ENCODE data around the gene METTL1. TPM values are rescaled to one million over a fixed set of nuclear protein-coding genes. Genes with fewer than 3 reads are reported as not detected.

The METTL1 gene
- total and polyA plus RNA-seq, 2 donors, result 4.9 to 16.1 TPM

- no peak overlapping the region for H3K27ac ChIP-seq (ENCODE audit: low read depth)
- H3K36me3 ChIP-seq (ENCODE audit: insufficient read depth), result no peaks in the 10 kb centered on the region
- DNase-seq (ENCODE audit: extremely low spot score), result no peak
- 93% methylated on average over 3 of the region's 3 CpGs for WGBS
- H3K4me3 ChIP-seq (ENCODE audit: low read depth, low read length), result no peak overlapping the region
- no peaks in the 10 kb centered on the region for H3K4me1 ChIP-seq (ENCODE audit: insufficient read depth)
Observed at GRCh38 chr12:57809425-57809824, 37.5 kb upstream of the METTL1 start.

- H3K4me3 ChIP-seq (ENCODE audit: low read depth, low read length), result no peak overlapping the region
- WGBS, result 88% methylated on average over 5 of the region's 5 CpGs
- H3K4me1 ChIP-seq (ENCODE audit: insufficient read depth), result no peaks in the 10 kb centered on the region
- no peaks in the 10 kb centered on the region for H3K36me3 ChIP-seq (ENCODE audit: insufficient read depth)
- DNase-seq (ENCODE audit: extremely low spot score), result no peak
- no peak overlapping the region for H3K27ac ChIP-seq (ENCODE audit: low read depth)
Observed at GRCh38 chr12:57808351-57808750, 36.4 kb upstream of the METTL1 start.

- Histone ChIP-seq H3K4me3 (ENCODE audit: low read depth, low read length) (no peak overlapping the region), H3K36me3 (ENCODE audit: insufficient read depth) (no peaks in the 10 kb centered on the region), H3K27ac (ENCODE audit: low read depth) (no peak overlapping the region), H3K4me1 (ENCODE audit: insufficient read depth) (no peaks in the 10 kb centered on the region)
- 93% methylated on average over 9 of the region's 9 CpGs for WGBS
- no peak for DNase-seq (ENCODE audit: extremely low spot score)
Observed at GRCh38 chr12:57807285-57807684, 35.4 kb upstream of the METTL1 start.

- no peaks in the 10 kb centered on the region for H3K4me1 ChIP-seq (ENCODE audit: insufficient read depth)
- 97% methylated on average over 3 of the region's 3 CpGs for WGBS
- H3K27ac ChIP-seq (ENCODE audit: low read depth), result no peak overlapping the region
- H3K4me3 ChIP-seq (ENCODE audit: low read depth, low read length), result no peak overlapping the region
- DNase-seq (ENCODE audit: extremely low spot score), result no peak
- no peaks in the 10 kb centered on the region for H3K36me3 ChIP-seq (ENCODE audit: insufficient read depth)
Observed at GRCh38 chr12:57806677-57807076, 34.8 kb upstream of the METTL1 start.

- Histone ChIP-seq H3K36me3 (ENCODE audit: insufficient read depth) (no peaks in the 10 kb centered on the region), H3K4me3 (ENCODE audit: low read depth, low read length) (no peak overlapping the region), H3K27ac (ENCODE audit: low read depth) (no peak overlapping the region), H3K4me1 (ENCODE audit: insufficient read depth) (no peaks in the 10 kb centered on the region)
- no peak for DNase-seq (ENCODE audit: extremely low spot score)
- WGBS, result 41% methylated on average over 9 of the region's 9 CpGs
Observed at GRCh38 chr12:57803319-57803893, 31.5 kb upstream of the METTL1 start.

- DNase-seq (ENCODE audit: extremely low spot score), result no peak
- Histone ChIP-seq H3K36me3 (ENCODE audit: insufficient read depth) (no peaks in the 10 kb centered on the region), H3K27ac (ENCODE audit: low read depth) (no peak overlapping the region), H3K4me1 (ENCODE audit: insufficient read depth) (no peaks in the 10 kb centered on the region), H3K4me3 (ENCODE audit: low read depth, low read length) (no peak overlapping the region)
- 97% methylated on average over 1 of the region's 1 CpG for WGBS
Observed at GRCh38 chr12:57802607-57803006, 30.7 kb upstream of the METTL1 start.

- Histone ChIP-seq H3K4me3 (ENCODE audit: low read depth, low read length) (no peak overlapping the region), H3K4me1 (ENCODE audit: insufficient read depth) (no peaks in the 10 kb centered on the region), H3K27ac (ENCODE audit: low read depth) (no peak overlapping the region), H3K36me3 (ENCODE audit: insufficient read depth) (peaks cover 2% of the 10 kb centered on the region)
- DNase-seq (ENCODE audit: extremely low spot score), result no peak
- 97% methylated on average over 3 of the region's 3 CpGs for WGBS
Observed at GRCh38 chr12:57800965-57801364, 29.1 kb upstream of the METTL1 start.

GRCh38 chr12:57797933-57798332, 26.0 kb upstream of the METTL1 start:
- H3K36me3 ChIP-seq (ENCODE audit: insufficient read depth), result peaks cover 2% of the 10 kb centered on the region
- no peaks in the 10 kb centered on the region for H3K4me1 ChIP-seq (ENCODE audit: insufficient read depth)
- no peak overlapping the region for H3K27ac ChIP-seq (ENCODE audit: low read depth)
- DNase-seq (ENCODE audit: extremely low spot score), result no peak
- WGBS, result 97% methylated on average over 1 of the region's 1 CpG
- no peak overlapping the region for H3K4me3 ChIP-seq (ENCODE audit: low read depth, low read length)

- Histone ChIP-seq H3K27ac (ENCODE audit: low read depth) (no peak overlapping the region), H3K4me3 (ENCODE audit: low read depth, low read length) (no peak overlapping the region), H3K4me1 (ENCODE audit: insufficient read depth) (no peaks in the 10 kb centered on the region), H3K36me3 (ENCODE audit: insufficient read depth) (peaks cover 2% of the 10 kb centered on the region)
- DNase-seq (ENCODE audit: extremely low spot score), result no peak
- 97% methylated on average over 1 of the region's 1 CpG for WGBS
Observed at GRCh38 chr12:57796996-57797395, 25.1 kb upstream of the METTL1 start.

GRCh38 chr12:57795354-57795753, 23.4 kb upstream of the METTL1 start:
- Histone ChIP-seq H3K27ac (ENCODE audit: low read depth) (no peak overlapping the region), H3K4me3 (ENCODE audit: low read depth, low read length) (no peak overlapping the region), H3K36me3 (ENCODE audit: insufficient read depth) (peaks cover 2% of the 10 kb centered on the region), H3K4me1 (ENCODE audit: insufficient read depth) (no peaks in the 10 kb centered on the region)
- 93% methylated on average over 6 of the region's 6 CpGs for WGBS
- no peak for DNase-seq (ENCODE audit: extremely low spot score)

GRCh38 chr12:57793920-57794319, 22.0 kb upstream of the METTL1 start:
- no peak for DNase-seq (ENCODE audit: extremely low spot score)
- peaks cover 2% of the 10 kb centered on the region for H3K36me3 ChIP-seq (ENCODE audit: insufficient read depth)
- WGBS, result 52% methylated on average over 1 of the region's 1 CpG
- no peak overlapping the region for H3K4me3 ChIP-seq (ENCODE audit: low read depth, low read length)
- H3K4me1 ChIP-seq (ENCODE audit: insufficient read depth), result no peaks in the 10 kb centered on the region
- no peak overlapping the region for H3K27ac ChIP-seq (ENCODE audit: low read depth)

- Histone ChIP-seq H3K4me3 (ENCODE audit: low read depth, low read length) (no peak overlapping the region), H3K36me3 (ENCODE audit: insufficient read depth) (peaks cover 5% of the 10 kb centered on the region), H3K4me1 (ENCODE audit: insufficient read depth) (no peaks in the 10 kb centered on the region), H3K27ac (ENCODE audit: low read depth) (no peak overlapping the region)
- no peak for DNase-seq (ENCODE audit: extremely low spot score)
- 91% methylated on average over 11 of the region's 11 CpGs for WGBS
Observed at GRCh38 chr12:57783861-57784260, 12.0 kb upstream of the METTL1 start.

- peaks cover 5% of the 10 kb centered on the region for H3K36me3 ChIP-seq (ENCODE audit: insufficient read depth)
- peak overlapping the region; percentile 72 for H3K4me3 ChIP-seq (ENCODE audit: low read depth, low read length)
- DNase-seq (ENCODE audit: extremely low spot score), result no peak
- no peaks in the 10 kb centered on the region for H3K4me1 ChIP-seq (ENCODE audit: insufficient read depth)
- H3K27ac ChIP-seq (ENCODE audit: low read depth), result no peak overlapping the region
- 85% methylated on average over 12 of the region's 12 CpGs for WGBS
Observed at GRCh38 chr12:57783466-57783801, 11.5 kb upstream of the METTL1 start.

GRCh38 chr12:57782608-57783465, 10.9 kb upstream of the METTL1 start, which contains the start of gene TSFM:
TSFM (plus strand) TSS chr12:57782787; CDS start chr12:57782802, 15 bp downstream.
- Histone ChIP-seq H3K4me3 (ENCODE audit: low read depth, low read length) (peak within 1 kb of the TSS; percentile 72), H3K27ac (ENCODE audit: low read depth) (peak within 1 kb of the TSS; percentile 54), H3K4me1 (ENCODE audit: insufficient read depth) (no peaks in the 10 kb centered on the region), H3K36me3 (ENCODE audit: insufficient read depth) (peaks cover 5% of the 10 kb centered on the region)
- DNase-seq (ENCODE audit: extremely low spot score), result peak; percentile 89
- under 1% methylated on average over 45 of the region's 45 CpGs for WGBS
